Body of pancreas (tissue), 4 donors: ENCODE data around the gene HMGCR. TPM values are rescaled to one million over a fixed set of nuclear protein-coding genes. Genes with fewer than 3 reads are reported as not detected.
"Not testable (repeated sequence)": the region's sequence is repeated elsewhere in the genome, so short reads cannot be mapped to it uniquely, and the experiment has no call there.

Experiments used
- ATAC-seq: fragments of 150-250 bp; one replicate; pipeline ENCODE4 v1.9.1; 2016
- DNase-seq, 4 donors: peaks; one replicate each; pipeline ENCODE4 v3.0.0-alpha.2; 2019
- H3K27ac ChIP-seq, 4 donors: fragments of 200-600 bp; sonication (generic); 1 replicate in 3 of 4; 2 replicates in 1 of 4; pipeline versions ENCODE4 v1.5.1 to v1.6.1; 2016 to 2019; ENCODE audit warnings: mild to moderate bottlenecking in 1 of 4, mixed read lengths in 1 of 4, moderate library complexity in 1 of 4
- H3K27me3 ChIP-seq, 2 donors: fragments of 200-600 bp; sonication (generic); one replicate each; pipeline ENCODE4 v1.6.0; 2016; ENCODE audit warnings: mild to moderate bottlenecking in 1 of 2
- H3K36me3 ChIP-seq, 2 donors: fragments of 200-600 bp; sonication (generic); replicated peaks in 1 of 2; 2 replicates each; pipeline ENCODE4 v1.5.1; 2016; ENCODE audit warnings: low read depth in 2 of 2; ENCODE audit not compliant: insufficient read depth in 1 of 2
- H3K4me1 ChIP-seq: fragments of 200-600 bp; sonication (generic); one replicate; pipeline ENCODE4 v1.6.0; 2016
- H3K4me3 ChIP-seq, 2 donors: fragments of 200-600 bp; sonication (generic); 1 replicate in 1 of 2; 2 replicates in 1 of 2; pipeline ENCODE4 v1.5.1; 2016 to 2019
- H3K9me3 ChIP-seq, 3 donors: fragments of 200-600 bp; sonication (generic); 1 replicate in 2 of 3; 2 replicates in 1 of 3; pipeline ENCODE4 v1.5.1; 2016
- CTCF ChIP-seq, 7 experiments: fragments of 450-650 bp in 4 of 7; fragments of 200-600 bp in 3 of 7; sonication (generic) in 3 of 7; IDR thresholded peaks; one replicate each; pipeline ENCODE4 v1.5.1; 2016 to 2019; ENCODE audit warnings: antibody characterized with exemption in 7 of 7
- POLR2A ChIP-seq, 3 donors: fragments of 450-650 bp; IDR thresholded peaks; one replicate each; pipeline ENCODE4 v1.6.1; 2016; ENCODE audit warnings: antibody characterized with exemption in 3 of 3, mild to moderate bottlenecking in 2 of 3
- WGBS, 2 donors: methylation state at CpG; one replicate each; pipeline ENCODE4 v1.1.5; 2017; 5-methylcytosine and 5-hydroxymethylcytosine counted together
- intact Hi-C: fragments of 100-400 bp; cut with DNase I; formaldehyde crosslinking; loops from one replicate; pipeline ENCODE4 v1.15.1; 2023
- total RNA-seq, 2 donors: library from RNA; depleted of rRNA; stranded (reverse); fragments of >200 nt; gene quantifications; one replicate each; pipeline ENCODE4 v1.1.0, GENCODE V29; 2016

The HMGCR gene
- total RNA-seq, 2 donors from 2014 or later: 5.9 to 8.3 TPM

GRCh38 chr5:75324791-75325190 lies 12.2 kb upstream of the HMGCR start:
- 61 to 74% methylated on average over 1 of the region's 1 CpG for WGBS, 2 donors
- no peaks in the 10 kb centered on the region for H3K9me3 ChIP-seq
- intact Hi-C loops: no loop called here

DNA sequence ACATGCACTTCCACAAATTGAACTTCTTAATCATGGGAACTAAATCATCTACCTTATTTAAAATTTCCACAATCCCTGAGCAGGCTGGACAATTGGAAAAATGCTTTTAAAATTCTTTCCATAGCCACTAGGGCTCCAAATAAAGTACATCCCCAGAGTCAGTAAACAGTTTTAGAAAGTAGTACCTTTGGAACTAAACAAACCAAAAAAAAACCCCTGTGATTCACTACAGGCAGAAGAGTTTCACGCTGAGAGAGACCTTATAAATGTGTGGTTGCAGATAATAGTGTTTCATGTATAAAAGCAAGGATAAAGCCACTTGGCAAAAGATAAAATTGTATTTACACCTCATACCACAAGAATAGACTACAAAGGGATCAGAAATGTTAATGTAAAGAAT lies 11.8 kb upstream of the HMGCR start:
- no peaks in the 10 kb centered on the region for H3K4me1 ChIP-seq
- intact Hi-C loops: no loop called here
- no peak overlapping the region for H3K4me3 ChIP-seq
- DNase-seq (no peak), ATAC-seq (no peak)
- 42 to 64% methylated on average over 1 of the region's 1 CpG for WGBS, 2 donors
- TF ChIP-seq POLR2A (IDR thresholded peaks at IDR 0.05) (no peak), CTCF (IDR thresholded peaks at IDR 0.05) (no peak)
- H3K27ac ChIP-seq: no peak overlapping the region
- H3K27me3 ChIP-seq: no peaks in the 10 kb centered on the region
- no peaks in the 10 kb centered on the region for H3K36me3 ChIP-seq
- no peaks in the 10 kb centered on the region for H3K9me3 ChIP-seq

More at GRCh38 chr5:75324791-75325190, 12.2 kb upstream of the HMGCR start:
- H3K4me1 ChIP-seq: no peaks in the 10 kb centered on the region
- H3K36me3 ChIP-seq: no peaks in the 10 kb centered on the region
- H3K4me3 ChIP-seq: no peak overlapping the region
- no peak overlapping the region for H3K27ac ChIP-seq
- no peaks in the 10 kb centered on the region for H3K27me3 ChIP-seq
- DNase-seq (no peak), ATAC-seq (no peak)
- TF ChIP-seq POLR2A (IDR thresholded peaks at IDR 0.05) (no peak), CTCF (IDR thresholded peaks at IDR 0.05) (no peak)

GRCh38 chr5:75330404-75330803 lies 6.6 kb upstream of the HMGCR start:
- TF ChIP-seq CTCF (IDR thresholded peaks at IDR 0.05) (no peak), POLR2A (IDR thresholded peaks at IDR 0.05) (no peak)
- no peaks in the 10 kb centered on the region for H3K36me3 ChIP-seq
- no peaks in the 10 kb centered on the region for H3K4me1 ChIP-seq
- WGBS, 2 donors: 87% methylated on average over 7 of the region's 7 CpGs
- H3K9me3 ChIP-seq: no peaks in the 10 kb centered on the region
- DNase-seq (no peak), ATAC-seq (no peak)
- H3K27ac ChIP-seq: no peak overlapping the region
- H3K4me3 ChIP-seq: no peak overlapping the region
- no peaks in the 10 kb centered on the region for H3K27me3 ChIP-seq
- intact Hi-C loops: loop anchor here (10.0 kb wide), 1 partner anchor 416 kb away; no protein-coding TSS in a partner anchor

DNA sequence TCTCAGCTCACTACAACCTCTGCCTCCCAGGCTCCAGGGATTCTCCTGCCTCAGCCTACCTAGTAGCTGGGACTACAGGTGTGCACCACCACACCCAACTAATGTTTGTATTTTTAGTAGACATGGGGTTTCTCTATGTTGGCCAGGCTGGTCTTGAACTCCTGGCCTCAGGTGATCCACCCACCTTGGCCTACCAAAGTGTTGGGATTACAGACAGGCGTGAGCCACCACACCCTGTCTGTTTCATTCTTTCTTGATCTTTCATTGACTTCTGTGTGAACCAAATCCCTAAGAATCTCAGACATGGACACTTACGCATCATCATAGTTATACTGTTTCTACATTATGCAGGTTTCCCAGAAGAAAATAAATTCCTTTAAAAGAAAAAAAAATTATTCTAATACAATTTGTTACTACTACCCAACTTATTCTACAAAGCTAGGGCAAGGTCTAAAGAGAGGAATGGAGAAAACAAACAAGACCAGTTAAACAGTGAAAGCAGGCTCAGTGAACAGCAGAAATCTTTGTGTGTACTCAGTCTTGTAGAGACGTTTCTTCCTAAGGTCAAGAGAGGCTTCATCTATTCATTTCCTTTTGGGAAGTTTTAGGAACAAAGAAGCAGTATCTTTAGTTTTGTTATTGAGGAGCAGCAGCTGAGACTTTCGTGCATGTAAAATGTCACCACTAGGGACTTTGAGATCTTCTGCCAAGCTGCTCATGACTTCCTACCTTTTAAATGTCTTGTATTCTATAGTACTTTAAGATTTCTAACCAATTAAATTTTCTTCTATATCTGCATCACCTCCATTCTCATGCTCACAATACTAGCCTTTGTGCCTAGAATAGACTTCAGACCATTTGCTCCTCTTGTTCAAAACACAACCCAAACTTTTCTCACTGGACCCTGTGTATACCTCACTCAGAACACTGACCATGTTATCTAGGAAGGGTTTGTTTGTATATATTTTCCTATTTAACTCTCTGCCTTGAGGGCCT lies 5.6 kb upstream of the HMGCR start:
- no peaks in the 10 kb centered on the region for H3K9me3 ChIP-seq
- H3K4me3 ChIP-seq: no peak overlapping the region
- ATAC-seq (no peak), DNase-seq (no peak)
- H3K27me3 ChIP-seq: no peaks in the 10 kb centered on the region
- no peak overlapping the region for H3K27ac ChIP-seq
- intact Hi-C loops: loop anchor here (10.0 kb wide), 1 partner anchor 417 kb away; no protein-coding TSS in a partner anchor
- peaks cover 4% of the 10 kb centered on the region for H3K4me1 ChIP-seq
- H3K36me3 ChIP-seq: no peaks in the 10 kb centered on the region
- 60 to 65% methylated on average over 4 of the region's 4 CpGs for WGBS, 2 donors
- TF ChIP-seq CTCF (IDR thresholded peaks at IDR 0.05): no peak

DNA sequence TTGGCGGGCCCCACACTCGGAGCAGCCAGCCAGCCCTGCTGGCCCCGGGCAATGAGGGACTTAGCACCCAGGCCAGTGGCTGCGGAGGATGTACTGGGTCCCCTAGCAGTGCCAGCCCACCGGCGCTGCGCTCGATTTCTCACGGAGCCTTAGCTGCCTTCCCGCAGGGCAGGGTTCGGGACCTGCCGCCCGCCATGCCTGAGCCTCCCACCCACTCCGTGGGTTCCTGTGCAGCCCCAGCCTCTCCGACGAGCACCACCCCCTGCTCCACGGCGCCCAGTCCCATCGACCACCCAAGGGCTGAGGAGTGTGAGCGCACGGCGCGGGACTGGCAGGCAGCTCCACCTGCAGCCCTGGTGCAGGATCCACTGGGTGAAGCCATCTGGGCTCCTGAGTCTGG lies 3.3 kb upstream of the HMGCR start:
- 95% methylated on average over 20 of the region's 23 CpGs; no CpG with 5 or more reads in 1 of the 2 donors for WGBS, 2 donors
- H3K36me3 ChIP-seq, DNase-seq, H3K4me3 ChIP-seq, ATAC-seq, H3K9me3 ChIP-seq, H3K27me3 ChIP-seq, H3K27ac ChIP-seq: not testable (repeated sequence)
- H3K4me1 ChIP-seq: peaks cover 12% of the 10 kb centered on the region
- intact Hi-C loops: loop anchor here (10.0 kb wide), 1 partner anchor 419 kb away; no protein-coding TSS in a partner anchor

DNA sequence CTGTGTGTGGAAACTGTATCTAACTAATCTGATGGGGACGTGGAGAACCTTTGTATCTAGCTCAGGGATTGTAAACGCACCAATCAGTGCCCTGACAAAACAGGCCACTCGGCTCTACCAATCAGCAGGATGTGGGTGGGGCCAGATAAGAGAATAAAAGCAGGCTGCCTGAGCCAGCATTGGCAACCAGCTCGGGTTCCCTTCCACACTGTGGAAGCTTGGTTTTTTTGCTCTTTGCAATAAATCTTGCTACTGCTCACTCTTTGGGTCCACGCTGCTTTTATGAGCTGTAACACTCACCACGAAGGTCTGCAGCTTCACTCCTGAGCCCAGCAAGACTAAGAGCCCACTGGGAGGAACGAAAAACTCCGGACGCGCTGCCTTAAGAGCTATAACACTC lies 2.6 kb upstream of the HMGCR start:
- not testable (repeated sequence) for H3K9me3 ChIP-seq, H3K4me3 ChIP-seq, H3K36me3 ChIP-seq, ATAC-seq, H3K27me3 ChIP-seq, H3K27ac ChIP-seq, DNase-seq
- intact Hi-C loops: loop anchor here (10.0 kb wide), 1 partner anchor 420 kb away; no protein-coding TSS in a partner anchor
- peaks cover 16% of the 10 kb centered on the region for H3K4me1 ChIP-seq
- WGBS, 2 donors: 79 to 82% methylated on average over 9 to 10 of the region's 10 CpGs
